ENCODE results near the gene DIDO1. TPM values are rescaled to one million over a fixed set of nuclear protein-coding genes. Genes with fewer than 3 reads are reported as not detected.
"Not testable (repeated sequence)": the region's sequence is repeated elsewhere in the genome, so short reads cannot be mapped to it uniquely, and the experiment has no call there.

Gene DIDO1
- total RNA-seq, 2 donors from 2014 or later: 68.5 to 75.9 TPM

GRCh38 chr20:62850333-62850974, 75.9 kb downstream of the DIDO1 start:
- no peak for DNase-seq (ENCODE audit: low spot score)
- Histone ChIP-seq H3K27ac (no peak overlapping the region), H3K9me3 (no peaks in the 10 kb centered on the region), H3K27me3 (replicated peaks; ENCODE audit: insufficient read depth) (no peaks in the 10 kb centered on the region), H3K4me1 (replicated peaks) (no peaks in the 10 kb centered on the region), H3K36me3 (no peaks in the 10 kb centered on the region), H3K4me3 (no peak overlapping the region)
- intact Hi-C loops (cut with DNase I): no loop called here
- WGBS: 80% methylated on average over 22 of the region's 22 CpGs
- no peak for TF ChIP-seq POLR2AphosphoS5 (IDR thresholded peaks at IDR 0.05)
- TF ChIP-seq POLR2A (IDR thresholded peaks at IDR 0.05): no peak
- no peak for TF ChIP-seq CTCF (IDR thresholded peaks at IDR 0.05)

- H3K27ac ChIP-seq: no peak overlapping the region
- no peak for DNase-seq (ENCODE audit: low spot score)
- H3K9me3 ChIP-seq: no peaks in the 10 kb centered on the region
- H3K4me1 ChIP-seq (replicated peaks): no peaks in the 10 kb centered on the region
- intact Hi-C loops (cut with DNase I): no loop called here
- H3K36me3 ChIP-seq: no peaks in the 10 kb centered on the region
- no peaks in the 10 kb centered on the region for H3K27me3 ChIP-seq (replicated peaks; ENCODE audit: insufficient read depth)
- H3K4me3 ChIP-seq: no peak overlapping the region
- TF ChIP-seq CTCF (IDR thresholded peaks at IDR 0.05): no peak
- no peak for TF ChIP-seq POLR2AphosphoS5 (IDR thresholded peaks at IDR 0.05)
- no peak for TF ChIP-seq POLR2A (IDR thresholded peaks at IDR 0.05)
Observed at GRCh38 chr20:62849431-62849830, 76.9 kb downstream of the DIDO1 start.

- H3K36me3 ChIP-seq; intact Hi-C loops (cut with DNase I): not testable (repeated sequence)
Observed at GRCh38 chr20:62848917-62849316, 77.4 kb downstream of the DIDO1 start.

GRCh38 chr20:62846166-62846890, 80.0 kb downstream of the DIDO1 start:
- H3K27ac ChIP-seq: no peak overlapping the region
- no peak overlapping the region for H3K4me3 ChIP-seq
- no peaks in the 10 kb centered on the region for H3K9me3 ChIP-seq
- 79% methylated on average over 19 of the region's 19 CpGs for WGBS
- H3K27me3 ChIP-seq (replicated peaks; ENCODE audit: insufficient read depth): no peaks in the 10 kb centered on the region
- no peaks in the 10 kb centered on the region for H3K4me1 ChIP-seq (replicated peaks)
- no peak for DNase-seq (ENCODE audit: low spot score)
- intact Hi-C loops (cut with DNase I): no loop called here
- TF ChIP-seq POLR2A (IDR thresholded peaks at IDR 0.05) (no peak), POLR2AphosphoS5 (IDR thresholded peaks at IDR 0.05) (no peak), CTCF (IDR thresholded peaks at IDR 0.05) (no peak)
- H3K36me3 ChIP-seq: no peaks in the 10 kb centered on the region

More at GRCh38 chr20:62848917-62849316, 77.4 kb downstream of the DIDO1 start:
- not testable (repeated sequence) for H3K4me1 ChIP-seq (replicated peaks); H3K27me3 ChIP-seq (replicated peaks; ENCODE audit: insufficient read depth); H3K9me3 ChIP-seq; H3K4me3 ChIP-seq; H3K27ac ChIP-seq; DNase-seq (ENCODE audit: low spot score)
- 85% methylated on average over 7 of the region's 7 CpGs for WGBS

- DNase-seq (ENCODE audit: low spot score): no peak
- Histone ChIP-seq H3K9me3 (no peaks in the 10 kb centered on the region), H3K36me3 (no peaks in the 10 kb centered on the region), H3K27ac (no peak overlapping the region), H3K4me3 (no peak overlapping the region), H3K4me1 (replicated peaks) (no peaks in the 10 kb centered on the region), H3K27me3 (replicated peaks; ENCODE audit: insufficient read depth) (no peaks in the 10 kb centered on the region)
- intact Hi-C loops (cut with DNase I): no loop called here
- no peak for TF ChIP-seq POLR2AphosphoS5 (IDR thresholded peaks at IDR 0.05)
- 66% methylated on average over 16 of the region's 16 CpGs for WGBS
Observed at GRCh38 chr20:62845416-62846160, 80.7 kb downstream of the DIDO1 start.
